ENCODE data around the gene PPIP5K2.

- TF ChIP-seq, protein P1, sequence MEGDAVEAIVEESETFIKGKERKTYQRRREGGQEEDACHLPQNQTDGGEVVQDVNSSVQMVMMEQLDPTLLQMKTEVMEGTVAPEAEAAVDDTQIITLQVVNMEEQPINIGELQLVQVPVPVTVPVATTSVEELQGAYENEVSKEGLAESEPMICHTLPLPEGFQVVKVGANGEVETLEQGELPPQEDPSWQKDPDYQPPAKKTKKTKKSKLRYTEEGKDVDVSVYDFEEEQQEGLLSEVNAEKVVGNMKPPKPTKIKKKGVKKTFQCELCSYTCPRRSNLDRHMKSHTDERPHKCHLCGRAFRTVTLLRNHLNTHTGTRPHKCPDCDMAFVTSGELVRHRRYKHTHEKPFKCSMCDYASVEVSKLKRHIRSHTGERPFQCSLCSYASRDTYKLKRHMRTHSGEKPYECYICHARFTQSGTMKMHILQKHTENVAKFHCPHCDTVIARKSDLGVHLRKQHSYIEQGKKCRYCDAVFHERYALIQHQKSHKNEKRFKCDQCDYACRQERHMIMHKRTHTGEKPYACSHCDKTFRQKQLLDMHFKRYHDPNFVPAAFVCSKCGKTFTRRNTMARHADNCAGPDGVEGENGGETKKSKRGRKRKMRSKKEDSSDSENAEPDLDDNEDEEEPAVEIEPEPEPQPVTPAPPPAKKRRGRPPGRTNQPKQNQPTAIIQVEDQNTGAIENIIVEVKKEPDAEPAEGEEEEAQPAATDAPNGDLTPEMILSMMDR (IDR thresholded peaks at IDR 0.05) = no peak
- no peak for TF ChIP-seq POLR2A (IDR thresholded peaks at IDR 0.05)
Measured at GRCh38 chr5:103210952-103211351, 90.9 kb downstream of the PPIP5K2 start.
